Hematopoietic multipotent progenitor cell treated with erythropoietin and hydrocortisone succinate and interleukin-3 and kit ligand, for 15 days (in vitro differentiated cells): ENCODE data around the gene SWSAP1.

Experiments used
- DNase-seq: peaks from one replicate; pipeline ENCODE4 v3.0.0-alpha.2; 2015; ENCODE audit warnings: low spot score

The SWSAP1 gene

GRCh38 chr19:11408591-11408990 lies 34.1 kb downstream of the SWSAP1 start:
- DNase-seq: no peak

DNA sequence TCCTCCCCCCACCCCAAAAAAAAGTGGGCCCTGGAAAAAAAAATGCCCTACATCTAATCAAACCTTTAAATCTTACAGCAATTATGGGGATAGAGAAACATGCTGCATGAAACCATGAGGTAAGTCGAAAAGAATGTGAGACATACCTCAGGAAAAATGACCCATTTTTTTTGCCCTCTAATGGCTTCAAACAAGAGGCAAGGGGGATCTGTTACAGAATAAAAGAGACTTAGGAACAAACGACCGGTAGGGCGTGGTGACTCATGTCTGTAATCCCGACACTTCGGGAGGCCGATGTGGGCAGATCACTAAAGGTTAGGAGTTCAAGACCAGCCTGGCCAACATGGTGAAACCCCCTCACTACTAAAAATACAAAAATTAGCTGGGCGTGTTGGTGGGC lies 36.2 kb downstream of the SWSAP1 start:
- DNase-seq: no peak

DNA sequence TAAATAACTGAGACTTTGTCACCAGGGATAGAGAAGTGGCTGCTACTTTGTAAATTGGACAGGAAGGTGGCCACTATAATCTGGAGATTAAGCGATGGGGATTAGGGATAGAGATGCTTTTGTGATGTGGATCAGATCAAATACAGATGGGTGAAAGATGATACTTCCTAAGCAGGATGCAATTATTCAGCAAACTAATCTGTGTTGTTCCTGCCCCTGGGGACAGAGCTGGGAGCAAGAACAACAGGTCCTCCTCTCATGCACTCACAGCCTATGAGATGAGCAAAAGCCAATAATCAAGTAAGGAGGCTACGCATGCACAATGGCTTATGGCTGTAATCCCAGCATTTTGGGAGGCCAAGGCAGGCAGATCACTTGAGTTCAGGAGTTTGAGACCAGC lies 40.1 kb downstream of the SWSAP1 start:
- no peak for DNase-seq

DNA sequence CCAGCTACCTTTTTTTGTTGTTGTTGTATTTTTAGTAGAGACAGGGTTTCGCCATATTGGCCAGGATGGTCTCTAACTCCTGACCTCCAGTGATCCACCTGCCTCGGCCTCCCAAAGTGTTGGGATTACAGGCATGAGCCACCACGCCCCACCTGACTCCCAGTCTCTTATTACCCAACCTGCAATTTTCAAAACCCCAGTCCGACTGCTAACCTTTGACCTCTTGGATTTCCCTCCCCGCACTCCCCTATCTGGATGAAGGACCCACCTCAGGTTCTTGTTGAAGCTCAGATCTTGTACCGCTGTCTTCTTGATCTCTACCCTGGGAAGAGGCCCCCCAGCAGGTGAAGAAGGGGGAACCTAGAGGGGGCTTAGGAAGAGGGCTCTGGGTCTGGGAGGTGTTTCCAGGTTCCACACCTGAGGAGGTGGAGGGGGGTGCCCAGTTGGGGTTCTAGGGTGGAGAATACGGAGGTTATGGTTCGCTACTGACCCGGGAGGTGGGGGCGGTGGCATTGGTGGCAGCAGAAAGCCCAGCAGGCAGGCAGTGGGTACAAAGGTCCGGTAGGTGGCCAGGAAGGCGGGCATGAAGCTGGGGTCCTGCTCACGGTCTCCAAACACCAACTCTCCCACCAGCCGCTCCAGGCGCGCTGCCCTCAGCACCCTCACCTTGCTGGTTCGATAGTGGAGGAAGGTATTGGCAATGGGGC lies 42.0 kb downstream of the SWSAP1 start:
- DNase-seq: no peak

DNA sequence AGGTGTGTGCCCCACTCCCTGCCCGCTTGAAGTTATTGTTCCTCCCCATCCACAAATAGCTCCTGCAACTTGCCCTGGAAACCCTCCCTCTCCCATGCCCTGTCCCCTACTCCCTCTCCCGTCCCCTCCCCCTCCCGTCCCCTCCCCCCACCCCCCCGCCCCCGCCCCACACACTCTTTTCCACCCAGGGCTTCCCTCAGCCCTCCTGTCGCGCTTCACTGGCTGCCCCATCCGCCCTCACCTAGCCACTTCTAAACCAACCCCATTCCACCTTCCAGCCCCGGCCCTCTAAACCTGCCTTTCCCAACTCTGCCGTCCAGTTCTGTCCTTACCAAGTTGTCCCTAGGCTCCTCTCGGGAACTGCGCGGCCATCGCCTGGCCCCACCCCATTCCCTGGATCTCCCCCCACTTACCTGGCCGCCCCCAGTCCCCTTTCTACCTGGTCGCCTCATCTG lies 43.7 kb downstream of the SWSAP1 start:
- no peak for DNase-seq

GRCh38 chr19:11418549-11419506 lies 44.4 kb downstream of the SWSAP1 start, which contains the start of gene RGL3:
TSS of gene RGL3 (minus strand) at chr19:11419314. CDS start at chr19:11419278, 36 bp downstream.
- no peak for DNase-seq

- DNase-seq: no peak
Observed at GRCh38 chr19:11420429-11421370, 46.2 kb downstream of the SWSAP1 start.

DNA sequence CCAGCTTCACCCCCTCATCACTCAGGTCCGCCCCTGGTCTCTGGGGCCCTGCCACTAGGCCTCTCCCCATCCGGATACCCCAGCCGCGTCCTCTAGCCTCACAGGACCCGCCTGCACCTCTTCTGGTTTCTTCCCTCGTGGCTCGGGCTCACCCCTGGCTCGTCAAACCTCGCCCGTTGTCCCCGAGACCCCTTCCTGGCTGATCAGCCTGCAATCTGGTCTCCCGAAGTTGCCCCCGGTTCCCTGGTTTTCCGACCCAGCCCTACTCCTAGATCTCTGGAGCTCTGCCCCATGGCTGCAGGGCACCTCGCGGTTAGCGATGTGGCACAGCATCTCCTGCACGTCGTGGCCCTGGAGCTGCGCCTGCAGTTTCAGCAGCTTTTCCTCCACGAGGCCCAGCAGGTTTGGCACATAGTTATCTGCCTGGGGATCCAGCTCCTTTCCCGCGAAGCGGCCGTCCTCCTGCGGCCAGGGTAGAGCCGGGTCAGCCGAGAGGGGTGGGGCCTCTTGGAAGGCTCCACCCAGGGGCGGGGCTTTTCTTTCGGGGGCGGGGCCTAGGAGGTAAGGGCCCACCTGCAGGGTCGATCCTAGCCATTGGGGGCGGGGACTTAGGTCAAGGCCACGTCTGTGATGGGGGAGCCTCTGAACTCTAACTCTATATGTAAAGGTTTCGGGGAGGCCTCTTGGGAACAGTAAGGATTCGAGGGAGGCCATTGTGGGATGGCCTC lies 47.1 kb downstream of the SWSAP1 start:
- DNase-seq: peak; percentile 24

DNA sequence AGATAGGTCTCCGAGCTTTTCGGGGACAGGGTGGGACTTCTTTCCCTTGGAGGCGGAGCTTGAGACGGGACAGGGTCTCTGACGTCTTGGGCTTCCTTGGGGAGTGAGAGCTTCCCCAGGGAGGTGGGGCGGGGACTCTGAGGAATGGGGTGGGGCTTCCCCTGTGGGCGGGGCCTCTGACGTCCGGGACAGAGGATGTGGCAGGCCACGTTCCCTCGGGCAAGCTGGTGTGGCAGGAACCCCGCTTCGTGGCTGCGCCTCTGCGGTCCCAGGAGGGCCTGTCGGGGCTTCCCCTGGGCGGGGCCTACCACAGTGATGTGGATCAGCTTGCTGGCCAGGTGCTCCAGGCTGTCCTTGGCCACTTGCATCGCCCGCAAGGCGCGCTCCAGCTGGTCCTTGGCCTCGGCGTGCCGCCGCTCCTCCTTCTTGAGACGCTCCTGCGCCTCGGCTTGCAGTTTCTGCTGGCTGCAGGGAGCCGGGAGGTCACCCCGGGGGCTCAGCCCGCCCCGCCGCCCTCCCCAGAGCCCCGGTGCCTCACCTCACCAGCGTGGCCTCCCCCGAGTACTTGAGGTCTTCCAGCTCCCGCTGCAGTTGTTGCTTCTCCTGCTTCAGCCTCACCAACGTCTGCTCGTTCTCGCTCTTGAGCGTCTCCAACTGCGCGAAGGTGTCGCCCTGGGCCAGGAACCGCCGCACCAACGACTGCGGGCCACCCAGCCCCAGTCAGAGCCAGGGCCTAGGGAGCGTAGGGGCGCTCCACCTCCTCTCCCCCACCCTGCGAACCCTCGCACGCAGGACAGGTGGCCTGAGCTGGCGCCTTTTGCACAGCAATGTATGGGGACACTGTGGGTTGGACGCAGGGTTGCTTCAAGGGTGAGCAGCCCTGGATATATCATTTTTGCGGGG lies 47.9 kb downstream of the SWSAP1 start:
- peak; percentile 32 for DNase-seq

- DNase-seq: no peak
Observed at GRCh38 chr19:11423164-11423790, 48.8 kb downstream of the SWSAP1 start.

DNA sequence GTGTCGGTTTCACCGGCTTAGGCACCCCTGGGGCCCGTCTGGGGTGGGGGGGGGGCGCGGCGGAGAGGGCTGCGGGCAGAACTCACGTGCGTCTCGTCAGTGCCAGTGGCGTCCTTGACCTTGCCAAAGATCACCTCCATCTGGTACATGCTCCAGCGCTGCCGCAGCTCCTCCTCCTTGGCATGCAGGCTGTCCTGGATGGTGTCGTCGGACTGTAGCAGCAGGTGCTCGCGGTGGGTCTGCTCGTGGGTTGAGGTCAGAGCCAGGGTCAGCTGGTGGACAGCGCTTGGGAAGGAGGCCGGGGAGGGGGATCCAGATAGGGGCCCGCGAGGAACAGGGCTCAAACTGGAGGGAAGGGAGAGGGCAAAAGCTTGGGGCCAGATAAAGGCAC lies 49.3 kb downstream of the SWSAP1 start:
- no peak for DNase-seq
